Neural cell (in vitro differentiated cells): ENCODE results near the gene PPFIBP1.

Experiments used
- CTCF ChIP-seq: fragments of 450-650 bp; IDR thresholded peaks from 2 replicates; pipeline ENCODE4 v1.5.1; 2014; ENCODE audit warnings: antibody characterized with exemption, mild to moderate bottlenecking, moderate library complexity; ENCODE audit not compliant: poor library complexity, severe bottlenecking
- EP300 ChIP-seq: fragments of 450-650 bp; conservative IDR thresholded peaks from 2 replicates; pipeline ENCODE4 v1.6.1; 2014; ENCODE audit warnings: antibody characterized with exemption, mild to moderate bottlenecking, moderate library complexity; ENCODE audit not compliant: poor library complexity, severe bottlenecking
- EZH2 ChIP-seq: fragments of 200-600, 300-800 bp; shearing (Covaris generic), sonication (generic); IDR thresholded peaks from 2 replicates; pipeline ENCODE4 v1.6.1; 2014; ENCODE audit warnings: antibody characterized with exemption, low read length, borderline replicate concordance, mild to moderate bottlenecking; ENCODE audit not compliant: insufficient read depth, poor library complexity, severe bottlenecking
- MXI1 ChIP-seq: fragments of 450-650 bp; conservative IDR thresholded peaks from 2 replicates; pipeline ENCODE4 v1.6.1; 2014; ENCODE audit warnings: antibody characterized with exemption, mild to moderate bottlenecking; ENCODE audit not compliant: poor library complexity, severe bottlenecking
- POLR2AphosphoS5 ChIP-seq: IDR thresholded peaks from 2 replicates; pipeline ENCODE4 v1.6.1; 2012
- RAD21 ChIP-seq: fragments of 450-650 bp; conservative IDR thresholded peaks from 2 replicates; pipeline ENCODE4 v1.6.1; 2014; ENCODE audit warnings: antibody characterized with exemption, mild to moderate bottlenecking, moderate library complexity
- REST ChIP-seq: IDR thresholded peaks from 2 replicates; pipeline ENCODE4 v1.6.1; 2012; ENCODE audit warnings: borderline replicate concordance
- SMC3 ChIP-seq: fragments of 450-650 bp; conservative IDR thresholded peaks from 2 replicates; pipeline ENCODE4 v1.6.1; 2014; ENCODE audit warnings: antibody characterized with exemption, mild to moderate bottlenecking, moderate library complexity; ENCODE audit not compliant: poor library complexity
- TAF1 ChIP-seq: IDR thresholded peaks from 2 replicates; pipeline ENCODE4 v1.6.1; 2012; ENCODE audit warnings: low read depth

- TF ChIP-seq CTCF (no peak), POLR2AphosphoS5 (no peak), MXI1 (no peak), EP300 (no peak), RAD21 (no peak), EZH2 (no peak), SMC3 (no peak), TAF1 (no peak), REST (no peak)
Measured at GRCh38 chr12:27733791-27734190, 209.8 kb downstream of the PPFIBP1 start.
